ENCODE results near the gene CTNNA2.

- no peak for TF ChIP-seq CTCF (IDR thresholded peaks at IDR 0.05)
- no peak for TF ChIP-seq POLR2A (IDR thresholded peaks at IDR 0.05)
- TF ChIP-seq EP300 (IDR thresholded peaks at IDR 0.05): no peak
These were observed 489.3 kb downstream of the CTNNA2 start for GRCh38 chr2:80002112-80002511.
